ENCODE measurements around the gene CARF.
A peak's percentile ranks its signal among the peaks of the same experiment; 100 is the strongest.
"Not testable (repeated sequence)": the region's sequence is repeated elsewhere in the genome, so short reads cannot be mapped to it uniquely, and the experiment has no call there.

Gene CARF, protein sequence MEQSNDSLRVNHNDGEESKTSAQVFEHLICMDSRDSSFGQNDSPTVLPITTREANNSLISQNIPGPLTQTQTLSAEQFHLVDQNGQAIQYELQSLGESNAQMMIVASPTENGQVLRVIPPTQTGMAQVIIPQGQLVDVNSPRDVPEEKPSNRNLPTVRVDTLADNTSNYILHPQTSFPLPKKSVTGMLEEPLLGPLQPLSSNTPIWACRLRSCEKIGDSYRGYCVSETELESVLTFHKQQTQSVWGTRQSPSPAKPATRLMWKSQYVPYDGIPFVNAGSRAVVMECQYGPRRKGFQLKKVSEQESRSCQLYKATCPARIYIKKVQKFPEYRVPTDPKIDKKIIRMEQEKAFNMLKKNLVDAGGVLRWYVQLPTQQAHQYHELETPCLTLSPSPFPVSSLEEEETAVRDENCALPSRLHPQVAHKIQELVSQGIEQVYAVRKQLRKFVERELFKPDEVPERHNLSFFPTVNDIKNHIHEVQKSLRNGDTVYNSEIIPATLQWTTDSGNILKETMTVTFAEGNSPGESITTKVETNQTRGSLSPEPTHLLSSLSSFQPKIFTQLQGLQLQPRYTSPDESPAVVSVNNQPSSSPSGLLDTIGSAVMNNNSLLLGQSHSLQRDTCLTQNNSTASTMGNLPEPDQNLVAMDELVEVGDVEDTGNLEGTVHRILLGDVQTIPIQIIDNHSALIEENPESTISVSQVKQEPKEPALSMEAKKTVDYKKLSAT

GRCh38 chr2:202911512-202912341 lies at the start of gene CARF, which contains the start of gene WDR12:
TSS of gene CARF (plus strand) at chr2:202912275. CDS start at chr2:202941903, 29,628 bp downstream.
TSS of gene WDR12 (minus strand) at chr2:202911673. CDS start at chr2:202911476, 197 bp downstream.
- peak; percentile 83 to 97 (median 88) for DNase-seq

DNA sequence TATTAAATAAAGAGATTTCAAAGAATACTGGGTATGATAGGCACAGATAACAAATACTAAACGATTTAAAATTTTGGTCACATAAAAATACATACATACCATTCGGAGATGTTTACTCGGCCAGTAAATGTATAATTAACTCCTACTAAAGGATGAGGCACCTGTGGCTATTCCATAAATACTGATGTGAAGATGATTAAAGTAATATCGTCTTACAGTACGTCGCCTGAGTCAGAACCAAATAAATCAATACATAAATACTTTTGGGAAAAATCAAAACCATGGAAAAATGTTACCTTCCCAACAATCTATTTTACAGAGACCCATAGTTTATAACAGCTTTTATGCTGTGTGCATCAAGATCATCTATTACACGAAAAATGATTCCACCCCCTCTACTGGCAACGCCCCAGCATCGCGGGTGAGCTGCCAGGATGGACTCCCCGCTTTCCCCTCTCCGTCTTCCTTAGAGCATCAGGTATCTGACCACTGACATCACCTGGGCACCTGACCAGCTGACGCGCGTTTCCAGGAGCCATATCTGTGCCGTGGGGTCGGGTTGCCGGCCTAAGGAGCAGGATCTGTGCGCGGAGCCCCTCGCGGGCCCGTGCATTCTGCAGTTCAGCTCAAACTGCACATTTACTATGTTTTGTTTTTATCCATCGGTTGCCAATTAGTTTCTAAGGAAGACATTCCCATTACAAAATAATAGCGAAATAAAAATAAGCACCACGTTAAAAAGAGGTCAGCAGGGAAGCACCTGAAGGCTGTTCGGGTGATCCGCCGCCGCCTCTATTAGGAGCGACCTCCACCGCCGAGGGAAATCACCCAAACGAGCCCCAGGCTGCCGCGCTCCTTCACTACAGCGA lies 41.4 kb upstream of the CARF start:
- peak; percentile 16 to 75 (median 42) for DNase-seq

DNA sequence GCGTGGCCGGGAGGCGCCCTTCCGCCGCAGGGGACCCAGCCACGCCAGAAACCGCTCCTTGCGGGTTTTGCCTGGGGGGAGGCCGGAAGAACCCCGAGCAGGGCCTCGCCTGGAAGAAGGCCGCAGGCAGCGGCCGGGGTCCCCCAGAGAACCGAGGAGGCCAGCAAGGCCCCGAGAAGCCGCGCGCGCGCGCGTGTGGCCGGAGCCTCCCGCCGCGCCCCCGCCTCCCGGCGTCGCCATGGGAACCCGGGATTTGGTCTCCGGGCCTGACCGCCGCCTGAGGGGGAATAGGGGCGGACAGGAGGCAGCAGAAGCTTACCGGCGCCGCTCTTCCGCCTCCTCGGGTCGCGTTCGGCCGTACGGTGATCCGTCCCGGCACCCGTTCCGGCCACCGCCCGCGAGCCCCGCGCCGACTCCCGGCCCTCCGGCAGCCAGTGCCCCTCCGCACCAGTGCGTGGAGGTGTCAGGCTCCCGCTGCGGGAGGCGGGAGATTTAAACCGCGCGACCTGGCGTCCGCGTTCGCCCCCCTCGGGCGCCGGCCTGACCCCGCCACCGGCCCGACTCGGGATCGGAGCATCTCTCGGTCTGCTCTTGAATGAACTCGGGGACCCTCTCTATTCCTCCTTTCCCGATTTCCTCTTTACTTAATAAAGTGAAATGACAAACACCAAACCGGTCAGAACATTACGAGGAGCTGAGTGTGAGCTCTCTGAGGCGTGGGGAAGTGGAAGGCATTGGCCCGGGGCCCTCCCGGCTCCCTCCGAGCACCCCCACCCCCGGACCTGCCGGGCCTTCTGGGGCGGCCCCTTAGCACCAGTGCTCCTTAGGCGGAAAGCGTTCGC lies 40.6 kb upstream of the CARF start, which contains the start of gene ICA1L:
TSS of gene ICA1L (minus strand) at position 467 of the 842 bp plus-strand sequence. CDS start 42,757 bp downstream, outside the sequence.
- peak; percentile 7 to 53 (median 29) for DNase-seq

- DNase-seq, result no peak
Observed at GRCh38 chr2:202877699-202878098, 34.4 kb upstream of the CARF start.

- DNase-seq, result no peak
Observed at GRCh38 chr2:202881570-202881969, 30.5 kb upstream of the CARF start.

DNA sequence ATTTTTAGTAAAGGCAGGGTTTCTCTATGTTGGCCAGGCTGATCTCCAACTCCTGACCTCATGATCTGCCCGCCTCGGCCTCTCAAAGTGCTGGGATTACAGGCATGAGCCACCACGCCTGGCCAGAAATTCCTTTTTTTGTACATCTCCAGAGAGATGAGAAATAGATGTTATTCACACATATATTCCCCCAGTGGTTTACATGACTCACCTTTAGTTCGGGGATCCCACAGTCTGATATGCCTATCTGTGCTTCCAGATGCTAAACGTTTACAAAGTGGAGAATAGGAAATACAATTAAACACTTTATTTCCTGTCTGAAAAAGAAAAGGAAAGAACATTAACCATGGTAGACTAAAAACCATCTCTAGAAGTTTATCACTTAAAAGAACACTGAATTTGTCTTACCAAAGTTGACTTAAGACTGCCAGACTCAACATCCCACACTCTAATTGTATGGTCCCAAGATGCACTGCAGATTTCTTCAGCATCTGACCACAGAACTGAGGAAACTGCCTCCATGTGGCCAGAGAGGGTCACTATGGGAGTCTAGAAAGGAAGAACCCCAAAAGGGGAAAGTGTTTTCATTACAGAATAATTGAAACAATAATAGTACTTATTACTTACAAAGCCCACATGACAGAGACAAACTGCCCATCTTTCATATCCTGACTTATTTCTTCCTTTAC lies 27.9 kb upstream of the CARF start:
- DNase-seq, result no peak

DNA sequence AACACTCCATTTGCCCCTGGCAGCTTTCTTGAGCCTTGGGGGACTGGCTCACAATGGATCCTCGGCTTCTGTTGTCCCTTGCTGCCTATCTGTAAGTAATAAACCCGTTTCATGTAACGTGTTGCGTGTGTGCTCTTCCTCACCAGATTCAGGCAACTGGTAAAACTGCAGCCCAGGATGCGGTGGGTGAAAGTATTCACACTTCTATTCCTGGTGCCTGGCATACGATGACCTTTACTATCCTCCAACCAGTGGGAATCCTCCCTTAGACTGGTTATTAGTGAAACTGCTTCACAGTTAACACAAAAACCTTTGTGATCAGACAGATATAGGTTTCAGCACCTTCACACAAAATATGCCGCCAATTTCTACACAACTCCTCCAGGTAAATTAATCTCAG lies 26.9 kb upstream of the CARF start:
- DNase-seq, result no peak

- not testable (repeated sequence) for DNase-seq
Observed at GRCh38 chr2:202905507-202905906, 6.6 kb upstream of the CARF start.

- DNase-seq, result no peak
Observed at GRCh38 chr2:202908186-202908585, 3.9 kb upstream of the CARF start.

DNA sequence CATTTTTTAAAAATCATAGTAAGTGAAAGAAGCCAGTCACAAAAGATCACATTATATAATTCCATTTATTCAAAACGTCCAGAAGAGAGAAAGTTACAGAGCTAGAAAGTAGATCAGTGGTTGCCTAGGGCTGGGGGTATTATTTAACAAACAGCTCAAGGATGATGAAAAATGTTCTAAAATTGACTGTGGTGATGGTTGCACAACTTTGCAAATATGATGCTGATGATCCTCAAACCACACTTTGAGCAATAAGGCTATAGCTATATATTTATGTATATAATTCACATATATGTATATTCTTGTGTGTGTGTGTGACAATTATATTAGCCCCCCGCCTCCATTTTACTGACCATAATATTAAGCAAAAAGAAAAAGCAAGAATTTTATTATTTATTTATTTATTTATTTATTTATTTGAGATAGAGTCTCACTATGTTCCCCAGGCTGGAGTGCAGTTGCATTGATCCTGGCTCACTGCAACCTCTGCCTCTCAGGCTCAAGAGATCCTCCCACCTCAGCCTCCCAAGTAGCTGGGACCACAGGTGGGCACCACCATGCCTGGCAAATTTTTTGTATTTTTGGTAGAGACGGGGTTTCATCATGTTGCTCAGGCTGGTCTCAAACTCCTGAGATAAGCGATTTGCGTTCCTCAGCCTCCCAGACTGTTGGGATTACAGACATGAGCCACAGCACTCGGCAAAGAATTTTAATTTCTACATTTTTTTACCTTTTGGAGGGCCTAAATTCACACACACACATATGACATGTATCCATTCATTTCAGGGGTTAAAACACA lies 2.5 kb upstream of the CARF start:
- no peak for DNase-seq

DNA sequence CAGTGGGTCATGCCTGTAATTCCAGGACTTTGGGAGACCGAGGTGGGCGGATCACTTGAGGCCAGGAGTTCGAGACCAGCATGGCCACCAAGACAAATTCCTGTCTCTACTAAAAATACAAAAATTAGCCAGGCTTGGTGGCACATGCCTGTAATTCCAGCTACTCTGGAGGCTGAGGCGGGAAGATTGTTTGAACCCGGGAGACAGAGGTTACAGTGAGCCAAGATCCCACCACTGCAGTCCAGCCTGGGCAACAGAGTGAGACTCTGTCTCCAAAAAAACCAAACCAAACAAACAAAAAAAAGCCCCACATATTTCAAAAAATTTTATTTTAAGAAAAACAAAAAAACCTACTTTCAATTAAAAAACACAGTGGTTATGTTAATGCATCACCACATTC lies 1.8 kb upstream of the CARF start:
- DNase-seq, result not testable (repeated sequence)

DNA sequence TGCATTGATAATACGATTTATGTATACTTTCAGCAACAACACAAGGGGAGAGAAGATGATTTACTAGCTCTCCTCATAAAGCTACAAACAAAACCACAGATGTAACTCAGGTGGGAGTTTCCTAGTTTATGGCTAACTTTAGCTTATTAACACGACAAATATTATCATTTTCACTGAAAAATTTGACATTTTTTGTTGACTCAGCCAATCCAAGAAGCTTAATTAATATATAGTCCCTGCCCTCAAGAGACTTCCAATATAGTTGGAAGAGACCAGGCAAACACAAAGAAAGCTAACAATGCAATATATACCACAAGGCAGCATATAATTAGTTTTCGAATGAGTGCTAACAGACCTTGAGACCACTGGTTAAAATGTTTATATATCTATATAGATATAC lies 1.4 kb upstream of the CARF start:
- no peak for DNase-seq

DNA sequence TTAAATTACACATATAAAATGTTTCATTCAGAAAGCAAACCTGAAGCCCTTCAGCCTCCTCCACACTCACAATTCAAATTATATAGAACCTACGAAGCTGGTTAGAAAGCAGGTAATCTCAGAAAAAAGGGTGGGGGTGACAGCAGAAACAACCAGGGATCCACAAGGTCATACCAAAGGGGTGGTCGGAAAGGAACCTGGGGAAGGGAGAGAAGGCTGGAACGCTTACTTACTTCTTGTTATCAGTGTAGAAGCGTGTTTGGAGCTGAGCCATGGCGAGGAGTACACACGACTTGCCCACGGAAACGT lies 918 bp upstream of the CARF start:
- DNase-seq, result no peak

GRCh38 chr2:202912342-202913201 lies 497 bp downstream of the CARF start:
- DNase-seq, result peak in 2 of 6 experiments; percentile 35 to 67

GRCh38 chr2:202918860-202919259 lies 6.8 kb downstream of the CARF start:
- no peak for DNase-seq

DNA sequence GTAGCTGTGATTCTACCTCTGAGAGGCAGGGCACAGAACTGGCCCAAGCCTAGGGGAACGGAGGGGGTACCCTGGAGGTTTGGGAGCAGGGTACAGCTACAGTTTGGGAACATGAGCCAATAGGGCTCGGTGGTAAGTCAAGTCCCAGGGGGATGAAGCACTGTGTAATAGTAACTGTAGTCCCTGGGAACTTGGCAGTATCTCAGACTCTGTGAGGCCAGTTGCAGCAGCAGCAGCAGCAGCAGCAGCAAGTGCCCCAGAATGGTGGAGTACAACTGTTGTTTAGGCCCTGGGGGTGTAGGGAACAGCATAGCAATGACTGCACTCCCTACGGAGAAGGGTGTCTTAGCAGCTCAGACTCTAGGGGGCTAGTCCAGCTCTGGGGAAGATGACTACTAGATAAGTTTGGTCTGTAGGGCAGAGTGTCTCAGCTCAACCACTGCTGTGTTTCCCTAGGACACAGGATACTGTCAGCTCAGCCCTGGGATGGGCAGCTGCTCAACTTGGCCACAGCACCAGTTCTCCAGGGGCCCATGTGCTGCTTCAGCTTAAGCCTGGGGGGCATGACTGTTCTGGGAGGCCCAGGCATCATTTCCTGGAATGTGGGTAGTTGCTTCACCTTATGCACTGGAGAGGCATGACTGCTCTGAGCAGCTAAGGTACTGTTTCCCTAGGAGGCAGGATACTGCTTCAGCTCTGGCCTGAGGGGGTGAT lies 20.5 kb downstream of the CARF start:
- no peak for DNase-seq

DNA sequence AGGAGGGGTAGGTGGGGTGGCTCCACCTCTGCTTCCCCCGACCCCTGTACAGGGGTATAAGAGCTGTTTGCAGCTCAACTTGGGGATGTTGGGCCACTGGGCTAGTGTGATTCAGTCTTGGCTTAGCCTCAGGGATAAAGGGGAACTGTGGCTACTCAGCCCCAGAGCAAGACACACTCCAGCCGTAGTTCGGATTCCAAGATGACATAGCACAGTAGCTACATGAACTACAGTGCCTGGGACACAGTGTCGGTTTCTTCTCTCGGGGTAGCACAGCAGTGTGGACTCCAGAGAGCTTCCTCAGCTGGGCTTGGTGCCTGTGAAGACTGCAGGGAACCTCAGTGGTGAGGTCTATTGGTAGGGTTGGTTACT lies 21.1 kb downstream of the CARF start:
- DNase-seq, result no peak

DNA sequence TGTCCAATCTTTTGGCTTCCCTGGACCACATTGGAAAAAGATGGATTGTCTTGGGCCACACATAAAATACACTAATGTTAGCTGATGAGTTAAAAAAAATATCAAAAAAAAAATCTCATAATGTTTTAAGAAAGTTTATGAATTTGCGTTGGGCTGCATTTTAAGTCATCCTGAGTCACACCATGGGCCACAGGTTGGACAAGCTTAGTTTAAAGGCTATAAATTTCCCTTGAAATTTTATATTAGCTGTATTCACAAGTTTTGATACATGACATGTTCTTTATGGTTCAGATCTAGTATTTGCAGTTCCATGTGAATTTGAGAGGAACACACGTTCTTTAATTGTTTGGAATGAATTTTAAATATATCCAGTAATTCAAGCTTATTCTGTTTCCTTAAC lies 21.9 kb downstream of the CARF start:
- DNase-seq, result no peak
